H1 (cell line): ENCODE results near the gene DCAF12L1. TPM values are rescaled to one million over a fixed set of nuclear protein-coding genes. Genes with fewer than 3 reads are reported as not detected.

Experiments
- CTCF ChIA-PET: fragments of 300-600 bp; sonication (Branson Sonifier 250); formaldehyde crosslinking; loops from one replicate; lab custom pipeline; 2021; ENCODE audit not compliant: partially characterized antibody; lab: Charles Lee
- POLR2A ChIA-PET: fragments of 300-600 bp; sonication (Branson Sonifier 250); formaldehyde crosslinking; loops from one replicate; lab custom pipeline; 2021; ENCODE audit warnings: inconsistent platforms; ENCODE audit not compliant: partially characterized antibody; lab: Charles Lee
- DNase-seq, 2 experiments: peaks; one replicate each; pipeline versions ENCODE4 v3.0.0 to v3.0.0-alpha.2; 2010 to 2022; ENCODE audit warnings: low spot score in 2 of 2, low read depth in 1 of 2, mixed read lengths in 1 of 2
- FAIRE-seq: peaks from 2 replicates; lab custom pipeline; 2011; peaks lifted over from hg19 to GRCh38; lab: Jason Lieb, UNC
- H2AFZ ChIP-seq: 2 replicates; pipeline ENCODE4 v1.8.1; 2012; ENCODE audit warnings: low read length, inconsistent platforms
- H2AK5ac ChIP-seq: 2 replicates; pipeline ENCODE4 v1.6.1; 2013; ENCODE audit warnings: low read depth, low read length
- H2BK120ac ChIP-seq: replicated peaks from 2 replicates; pipeline ENCODE3; 2013; ENCODE audit warnings: low read depth, low read length, inconsistent platforms
- H2BK12ac ChIP-seq: 2 replicates; pipeline ENCODE4 v1.6.1; 2013; ENCODE audit warnings: low read depth, low read length
- H2BK15ac ChIP-seq: 2 replicates; pipeline ENCODE4 v1.6.1; 2013; ENCODE audit warnings: low read length
- H2BK20ac ChIP-seq: 2 replicates; pipeline ENCODE4 v1.6.1; 2013; ENCODE audit warnings: low read length
- H2BK5ac ChIP-seq: 2 replicates; pipeline ENCODE4 v1.6.1; 2013; ENCODE audit warnings: low read depth, low read length
- H3K14ac ChIP-seq: 2 replicates; pipeline ENCODE4 v1.6.1; 2013; ENCODE audit warnings: inconsistent platforms; ENCODE audit not compliant: insufficient read length
- H3K18ac ChIP-seq: 2 replicates; pipeline ENCODE4 v1.6.1; 2013; ENCODE audit warnings: low read length; ENCODE audit errors: extremely low read depth
- H3K23ac ChIP-seq: 2 replicates; pipeline ENCODE4 v1.6.1; 2013; ENCODE audit warnings: inconsistent platforms; ENCODE audit not compliant: insufficient read length
- H3K23me2 ChIP-seq: 2 replicates; pipeline ENCODE4 v1.6.1; 2013; ENCODE audit warnings: low read depth, low read length
- H3K27ac ChIP-seq: 2 replicates; pipeline ENCODE4 v1.6.1; 2011; ENCODE audit warnings: low read depth, low read length, inconsistent platforms
- H3K27me3 ChIP-seq, 4 experiments: replicated peaks in 1 of 4; 1 replicate in 1 of 4; 2 replicates in 3 of 4; pipeline versions ENCODE4 v1.6.1 to v1.8.1; 2011 to 2013; ENCODE audit warnings: low read length in 3 of 4, mild to moderate bottlenecking in 3 of 4, inconsistent platforms in 2 of 4, mixed read lengths in 2 of 4, moderate library complexity in 1 of 4; ENCODE audit not compliant: control insufficient read depth in 3 of 4, insufficient read depth in 3 of 4; ENCODE audit errors: extremely low read depth in 1 of 4
- H3K36me3 ChIP-seq, 4 experiments: 2 replicates each; pipeline versions ENCODE4 v1.6.1 to v1.8.1; 2011 to 2013; ENCODE audit warnings: mild to moderate bottlenecking in 4 of 4, low read length in 3 of 4, moderate library complexity in 2 of 4, control low read depth in 1 of 4, inconsistent platforms in 1 of 4; ENCODE audit not compliant: insufficient read depth in 4 of 4, control insufficient read depth in 2 of 4
- H3K4ac ChIP-seq: replicated peaks from 2 replicates; pipeline ENCODE3; 2013; ENCODE audit warnings: low read length, low read depth, mixed read lengths, inconsistent platforms; ENCODE audit not compliant: insufficient read length
- H3K4me1 ChIP-seq, 4 experiments: replicated peaks in 1 of 4; 1 replicate in 1 of 4; 2 replicates in 3 of 4; pipeline versions ENCODE4 v1.6.1 to v1.8.1; 2011 to 2013; ENCODE audit warnings: low read length in 3 of 4, inconsistent platforms in 2 of 4, mixed read lengths in 1 of 4; ENCODE audit not compliant: insufficient read depth in 4 of 4, control insufficient read depth in 3 of 4
- H3K4me2 ChIP-seq, 2 experiments: 2 replicates each; pipeline versions ENCODE4 v1.6.1 to v1.8.1; 2011 to 2013; ENCODE audit warnings: low read depth in 2 of 2, low read length in 2 of 2, control low read depth in 1 of 2, inconsistent platforms in 1 of 2, mild to moderate bottlenecking in 1 of 2; ENCODE audit not compliant: insufficient read depth in 1 of 2
- H3K4me3 ChIP-seq, 4 experiments: fragments of 200-600, 300-600 bp in 1 of 4; sonication (generic), shearing (Covaris generic), sonication (Bioruptor Twin) in 1 of 4; 2 replicates each; pipeline versions ENCODE4 v1.5.1 to v1.8.1; 2011 to 2016; ENCODE audit warnings: low read length in 4 of 4, low read depth in 3 of 4, control low read depth in 2 of 4, inconsistent platforms in 2 of 4, mild to moderate bottlenecking in 2 of 4, mixed read lengths in 1 of 4, moderate library complexity in 1 of 4; ENCODE audit not compliant: insufficient read depth in 2 of 4; ENCODE audit errors: extremely low read depth in 1 of 4
- H3K56ac ChIP-seq: replicated peaks from 2 replicates; pipeline ENCODE3; 2013; ENCODE audit warnings: low read depth, mild to moderate bottlenecking, mixed read lengths, low read length, inconsistent platforms; ENCODE audit not compliant: insufficient read length
- H3K79me1 ChIP-seq: 2 replicates; pipeline ENCODE4 v1.6.1; 2013; ENCODE audit warnings: low read depth, low read length, control low read depth
- H3K79me2 ChIP-seq, 2 experiments: 2 replicates each; pipeline versions ENCODE4 v1.6.1 to v1.8.1; 2012 to 2013; ENCODE audit warnings: low read length in 2 of 2, mild to moderate bottlenecking in 2 of 2, inconsistent platforms in 1 of 2; ENCODE audit not compliant: insufficient read depth in 2 of 2, control insufficient read depth in 1 of 2
- H3K9ac ChIP-seq, 4 experiments: replicated peaks in 1 of 4; 1 replicate in 1 of 4; 2 replicates in 3 of 4; pipeline versions ENCODE4 v1.6.1 to v1.8.1; 2011 to 2013; ENCODE audit warnings: low read depth in 3 of 4, low read length in 3 of 4, control low read depth in 2 of 4, mild to moderate bottlenecking in 2 of 4, moderate library complexity in 2 of 4, inconsistent platforms in 1 of 4; ENCODE audit errors: extremely low read depth in 1 of 4
- H3K9me3 ChIP-seq, 2 experiments: 2 replicates each; pipeline versions ENCODE4 v1.6.1 to v1.8.1; 2012 to 2013; ENCODE audit warnings: mild to moderate bottlenecking in 2 of 2, moderate library complexity in 2 of 2, control low read depth in 1 of 2, inconsistent platforms in 1 of 2, low read depth in 1 of 2, low read length in 1 of 2, mixed read lengths in 1 of 2; ENCODE audit not compliant: insufficient read depth in 2 of 2
- H4K20me1 ChIP-seq, 2 experiments: replicated peaks in 1 of 2; 2 replicates each; pipeline versions ENCODE3 to v1.8.1; 2011 to 2013; ENCODE audit warnings: inconsistent platforms in 2 of 2, low read length in 2 of 2, mild to moderate bottlenecking in 1 of 2; ENCODE audit not compliant: insufficient read depth in 2 of 2, control insufficient read depth in 1 of 2
- H4K5ac ChIP-seq: 2 replicates; pipeline ENCODE4 v1.6.1; 2013; ENCODE audit warnings: low read length, low read depth, mixed read lengths, inconsistent platforms; ENCODE audit not compliant: insufficient read length
- H4K8ac ChIP-seq: 2 replicates; pipeline ENCODE4 v1.8.0; 2013; ENCODE audit warnings: mild to moderate bottlenecking, moderate library complexity, low read length, inconsistent platforms; ENCODE audit not compliant: insufficient read depth; ENCODE audit errors: extremely low read depth
- H4K91ac ChIP-seq: replicated peaks from 2 replicates; pipeline ENCODE3; 2013; ENCODE audit warnings: low read length, mixed read lengths, inconsistent platforms; ENCODE audit not compliant: insufficient read length
- CBX5 ChIP-seq: fragments of 300-800, 300-1000 bp; sonication (generic); IDR thresholded peaks from 2 replicates; pipeline ENCODE4 v1.7.1; 2016; ENCODE audit warnings: antibody characterized with exemption, low read length, low read depth
- GABPA ChIP-seq: IDR thresholded peaks from 2 replicates; pipeline ENCODE4 v1.6.1; 2011; ENCODE audit warnings: mild to moderate bottlenecking, low read length, moderate library complexity, borderline replicate concordance; ENCODE audit not compliant: insufficient read depth
- KDM1A ChIP-seq: fragments of 200-600, 300-600 bp; sonication (generic); IDR thresholded peaks from 2 replicates; pipeline ENCODE4 v1.7.1; 2016; ENCODE audit warnings: mild to moderate bottlenecking, low read length, borderline replicate concordance
- PHF8 ChIP-seq: fragments of 200-600 bp; sonication (generic); conservative IDR thresholded peaks from 2 replicates; pipeline ENCODE4 v1.7.1; 2012; ENCODE audit warnings: low read depth, mild to moderate bottlenecking, inconsistent platforms, low read length, moderate library complexity
- RBBP5 ChIP-seq: IDR thresholded peaks from 2 replicates; pipeline ENCODE4 v1.7.1; 2012; ENCODE audit warnings: low read depth, mild to moderate bottlenecking, inconsistent platforms, low read length, moderate library complexity, borderline replicate concordance
- RXRA ChIP-seq: IDR thresholded peaks from 2 replicates; pipeline ENCODE4 v1.6.1; 2011; ENCODE audit warnings: low read depth, mild to moderate bottlenecking, low read length, moderate library complexity; ENCODE audit not compliant: insufficient read depth
- SAP30 ChIP-seq: fragments of 300-600 bp; sonication (generic); IDR thresholded peaks from 2 replicates; pipeline ENCODE4 v1.7.1; 2012; ENCODE audit warnings: low read length, moderate library complexity, mild to moderate bottlenecking, inconsistent platforms; ENCODE audit not compliant: insufficient read depth, insufficient replicate concordance
- SIN3A ChIP-seq, 2 experiments: IDR thresholded peaks in 1 of 2; conservative IDR thresholded peaks in 1 of 2; 2 replicates each; pipeline ENCODE4 v1.6.1; 2011 to 2012; ENCODE audit warnings: low read length in 2 of 2, improper control_type of control experiment in 1 of 2, low read depth in 1 of 2, mild to moderate bottlenecking in 1 of 2
- SIRT6 ChIP-seq: IDR thresholded peaks from one replicate; pipeline ENCODE4 v1.7.1; 2012; ENCODE audit warnings: low read length, inconsistent platforms
- TCF12 ChIP-seq: IDR thresholded peaks from 2 replicates; pipeline ENCODE4 v1.6.1; 2011; ENCODE audit warnings: low read depth, mild to moderate bottlenecking, low read length
- WGBS, 2 experiments: shearing (Covaris generic) in 1 of 2; methylation state at CpG; one replicate each; pipeline versions ENCODE4 v1.1.6 to v1.1.7; 2013 to 2015; ENCODE audit warnings: low lambda C conversion rate in 2 of 2, mixed read lengths in 2 of 2, inconsistent platforms in 1 of 2, low coverage in 1 of 2, missing lambda C conversion rate in 1 of 2; ENCODE audit not compliant: insufficient replicate concordance in 2 of 2, insufficient coverage in 1 of 2, insufficient read length in 1 of 2; ENCODE audit errors: extremely low coverage in 1 of 2, missing lambda C conversion rate in 1 of 2; 5-methylcytosine and 5-hydroxymethylcytosine counted together
- polyA plus RNA-seq, 7 experiments: library from polyadenylated mRNA; depleted of rRNA in 3 of 7; stranded (reverse) in 5 of 7; unstranded in 2 of 7; fragments of >200 nt in 5 of 7; fragments of 200-250 nt in 2 of 7; gene quantifications; 1 replicate in 5 of 7; 2 replicates in 1 of 7; 4 replicates in 1 of 7; pipeline versions ENCODE4 v1.2.1 to v1.2.3, GENCODE V29; 2011 to 2013; ENCODE audit warnings: missing spikeins in 2 of 7, mixed read lengths in 2 of 7
- total RNA-seq: library from RNA; stranded (reverse); fragmentation: NEBNext Ultra II Directional; extraction: Animal tissue kit (Norgen Biotek cat#: 25700); gene quantifications from 2 replicates; pipeline ENCODE4 v1.2.1, GENCODE V29; 2021

Gene DCAF12L1
- total and polyA plus RNA-seq, 2 of the 8 experiments (the other 6 are each of a cell fraction or from before 2014, with no cell fraction given): 0.27 to 5.3 TPM

- Histone ChIP-seq H2AK5ac (no peak overlapping the region), H3K18ac (no peak overlapping the region), H4K8ac (no peak overlapping the region), H4K5ac (no peak overlapping the region), H3K4ac (no peak overlapping the region), H2BK20ac (no peak overlapping the region), H3K56ac (no peak overlapping the region), H4K20me1 (no peaks in the 10 kb centered on the region)
- no peak for TF ChIP-seq RBBP5
- no peak for TF ChIP-seq GABPA
- TF ChIP-seq RXRA: no peak
- no peak for TF ChIP-seq KDM1A
- TF ChIP-seq SIRT6: no peak
- no peak for TF ChIP-seq SIN3A (conservative IDR thresholded peaks at IDR 0.05 in 1 of 2, IDR thresholded peaks at IDR 0.05 in 1 of 2; ENCODE audit: low read depth in 1 of 2, low read length in 2 of 2)
- TF ChIP-seq TCF12: no peak
- no peak for TF ChIP-seq PHF8
- no peak for TF ChIP-seq CBX5
- TF ChIP-seq SAP30: no peak
- TF ChIP-seq, all 59 proteins: peak for 0
- Histone ChIP-seq H3K79me1 (no peaks in the 10 kb centered on the region), H4K91ac (no peak overlapping the region), H3K27ac (no peak overlapping the region), H3K4me2 (no peak overlapping the region), H2AFZ (no peak overlapping the region), H3K27me3 (no peaks in the 10 kb centered on the region; a peak in 1 of 7 replicates), H3K23ac (no peak overlapping the region), H3K14ac (no peak overlapping the region), H3K9me3 (peaks cover 0 to 5% of the 10 kb centered on the region in 2 experiments; a peak in 1 of 4 replicates), H2BK5ac (no peak overlapping the region), H3K79me2 (no peaks in the 10 kb centered on the region), H2BK15ac (no peak overlapping the region), H2BK12ac (no peak overlapping the region), H3K4me1 (no peaks in the 10 kb centered on the region; a peak in 1 of 7 replicates), H3K23me2 (peaks cover under 1% of the 10 kb centered on the region; the same call in 1 of the 2 replicates), H3K4me3 (no peak overlapping the region), H2BK120ac (no peak overlapping the region), H3K9ac (no peak overlapping the region), H3K36me3 (no peaks in the 10 kb centered on the region)
- FAIRE-seq: no peak
- ChIA-PET CTCF (no interaction called here), POLR2A (no interaction called here)
- DNase-seq: no peak
- WGBS, 2 experiments: 80% methylated on average over 1 of the region's 1 CpG; no CpG with 5 or more reads in 1 of the 2 experiments
Measured at GRCh38 chrX:126557151-126557550, 4.5 kb upstream of the DCAF12L1 start.
